ENCODE data around the gene C12orf76.

DNA sequence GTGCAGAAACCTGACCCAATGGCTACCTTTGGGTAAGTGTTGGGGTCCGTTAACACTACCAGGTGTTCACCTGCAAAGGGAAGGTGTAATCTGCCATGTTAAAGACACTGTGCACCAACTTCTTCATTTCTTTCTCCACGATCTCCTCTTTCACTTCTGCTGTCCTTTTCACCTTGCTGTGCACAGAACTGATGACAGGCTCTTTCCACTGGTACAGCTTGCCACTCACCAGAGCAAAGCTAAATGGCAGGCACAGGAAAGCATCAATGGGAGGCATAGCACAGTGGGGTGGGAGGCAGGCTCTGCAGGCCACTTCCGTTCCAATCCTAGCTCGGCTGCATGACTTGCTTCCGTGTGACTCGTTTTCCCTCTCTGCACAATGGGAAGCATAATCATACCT is 2.6 kb upstream of the C12orf76 start:
- TF ChIP-seq, protein P1, sequence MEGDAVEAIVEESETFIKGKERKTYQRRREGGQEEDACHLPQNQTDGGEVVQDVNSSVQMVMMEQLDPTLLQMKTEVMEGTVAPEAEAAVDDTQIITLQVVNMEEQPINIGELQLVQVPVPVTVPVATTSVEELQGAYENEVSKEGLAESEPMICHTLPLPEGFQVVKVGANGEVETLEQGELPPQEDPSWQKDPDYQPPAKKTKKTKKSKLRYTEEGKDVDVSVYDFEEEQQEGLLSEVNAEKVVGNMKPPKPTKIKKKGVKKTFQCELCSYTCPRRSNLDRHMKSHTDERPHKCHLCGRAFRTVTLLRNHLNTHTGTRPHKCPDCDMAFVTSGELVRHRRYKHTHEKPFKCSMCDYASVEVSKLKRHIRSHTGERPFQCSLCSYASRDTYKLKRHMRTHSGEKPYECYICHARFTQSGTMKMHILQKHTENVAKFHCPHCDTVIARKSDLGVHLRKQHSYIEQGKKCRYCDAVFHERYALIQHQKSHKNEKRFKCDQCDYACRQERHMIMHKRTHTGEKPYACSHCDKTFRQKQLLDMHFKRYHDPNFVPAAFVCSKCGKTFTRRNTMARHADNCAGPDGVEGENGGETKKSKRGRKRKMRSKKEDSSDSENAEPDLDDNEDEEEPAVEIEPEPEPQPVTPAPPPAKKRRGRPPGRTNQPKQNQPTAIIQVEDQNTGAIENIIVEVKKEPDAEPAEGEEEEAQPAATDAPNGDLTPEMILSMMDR (IDR thresholded peaks at IDR 0.05) = no peak
- no peak for TF ChIP-seq EP300 (IDR thresholded peaks at IDR 0.05)
- TF ChIP-seq POLR2A (IDR thresholded peaks at IDR 0.05) = no peak
- TF ChIP-seq POLR2AphosphoS5 (IDR thresholded peaks at IDR 0.05) = no peak

Measured in suprapubic skin (tissue), 4 donors.